WTC11 (cell line): ENCODE measurements around the gene SCG5.

Experiments
- CREB1 ChIP-seq: sonication (generic); formaldehyde crosslinking; IDR thresholded peaks from 2 replicates; pipeline ENCODE4 v1.8.0; 2023; ENCODE audit warnings: mild to moderate bottlenecking, missing genetic modification reagents
- ETV6 ChIP-seq: sonication (generic); formaldehyde crosslinking; IDR thresholded peaks from 2 replicates; pipeline ENCODE4 v1.8.1; 2022; ENCODE audit warnings: mild to moderate bottlenecking, missing genetic modification reagents
- KAT7 ChIP-seq: sonication (generic); formaldehyde crosslinking; IDR thresholded peaks from 2 replicates; pipeline ENCODE4 v1.8.1; 2023; ENCODE audit warnings: missing genetic modification reagents, mild to moderate bottlenecking, borderline replicate concordance
- MYBL2 ChIP-seq: sonication (generic); formaldehyde crosslinking; IDR thresholded peaks from 2 replicates; pipeline ENCODE4 v1.8.1; 2023; ENCODE audit warnings: mild to moderate bottlenecking, moderate library complexity, missing genetic modification reagents
- NFE2L1 ChIP-seq: sonication (generic); formaldehyde crosslinking; IDR thresholded peaks from 2 replicates; pipeline ENCODE4 v1.8.1; 2023; ENCODE audit warnings: missing genetic modification reagents
- NFYB ChIP-seq: sonication (generic); formaldehyde crosslinking; conservative IDR thresholded peaks from 2 replicates; pipeline ENCODE4 v1.8.0; 2022; ENCODE audit warnings: low read depth, missing genetic modification reagents
- OVOL2 ChIP-seq: fragments of 250-450 bp; sonication (Bioruptor Pico); IDR thresholded peaks from 2 replicates; pipeline ENCODE4 v1.9.0; 2021; ENCODE audit warnings: mild to moderate bottlenecking, borderline replicate concordance
- RELA ChIP-seq: sonication (generic); formaldehyde crosslinking; IDR thresholded peaks from 2 replicates; pipeline ENCODE4 v1.8.1; 2022; ENCODE audit warnings: missing genetic modification reagents, mild to moderate bottlenecking, borderline replicate concordance
- TCF7 ChIP-seq: sonication (generic); formaldehyde crosslinking; IDR thresholded peaks from 2 replicates; pipeline ENCODE4 v1.8.0; 2022; ENCODE audit warnings: mild to moderate bottlenecking, low read depth, missing genetic modification reagents, moderate library complexity
- TF ChIP-seq, protein P1 (sequence below): fragments of 200-600 bp; IDR thresholded peaks from 2 replicates; pipeline ENCODE4 v1.8.0; 2022; ENCODE audit warnings: antibody characterized with exemption
- TF ChIP-seq, protein P2 (sequence below): sonication (generic); formaldehyde crosslinking; IDR thresholded peaks from 2 replicates; pipeline ENCODE4 v1.8.0; 2022; ENCODE audit warnings: missing genetic modification reagents
- TF ChIP-seq, protein P3 (sequence below): sonication (generic); formaldehyde crosslinking; IDR thresholded peaks from 2 replicates; pipeline ENCODE4 v1.8.0; 2022; ENCODE audit warnings: mild to moderate bottlenecking, missing genetic modification reagents
- TF ChIP-seq, protein P4 (sequence below): fragments of 250-450 bp; sonication (Bioruptor Pico); IDR thresholded peaks from 2 replicates; pipeline ENCODE4 v1.9.0; 2021; ENCODE audit warnings: mild to moderate bottlenecking

DNA sequence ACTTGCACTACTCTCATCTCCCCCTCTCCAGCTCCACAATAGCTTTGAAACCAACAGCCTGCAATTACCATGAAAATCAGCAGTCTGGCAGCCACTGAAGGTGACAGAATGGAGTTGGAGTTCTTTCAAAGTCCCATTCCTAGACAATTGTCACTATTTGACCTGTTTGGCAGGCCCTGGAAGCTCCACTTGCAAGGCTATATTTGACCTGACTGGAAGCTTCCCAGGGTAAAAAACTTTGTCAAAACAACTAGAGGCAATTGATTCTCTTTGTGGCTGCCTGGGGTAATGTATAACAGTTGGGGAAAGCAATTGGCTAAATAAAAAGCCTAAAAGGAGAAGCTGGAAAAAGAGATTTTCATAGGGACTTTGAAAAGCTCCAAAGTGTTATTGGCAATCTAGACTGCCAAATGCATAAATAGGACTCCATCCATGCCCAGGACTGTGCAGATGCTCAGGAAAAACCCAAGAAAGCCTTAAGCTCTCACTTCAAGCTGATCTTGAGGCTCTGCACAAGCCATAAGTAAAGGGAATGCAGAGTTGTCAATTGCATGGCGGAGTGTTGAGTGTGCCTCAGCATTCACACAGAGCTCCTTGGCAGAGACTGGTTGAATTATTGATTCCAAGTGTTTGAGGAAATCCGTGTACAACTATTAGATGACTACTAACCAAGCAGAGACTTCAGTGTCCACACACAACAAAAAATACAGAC lies 94.6 kb downstream of the SCG5 start:
- TF ChIP-seq, protein P1, sequence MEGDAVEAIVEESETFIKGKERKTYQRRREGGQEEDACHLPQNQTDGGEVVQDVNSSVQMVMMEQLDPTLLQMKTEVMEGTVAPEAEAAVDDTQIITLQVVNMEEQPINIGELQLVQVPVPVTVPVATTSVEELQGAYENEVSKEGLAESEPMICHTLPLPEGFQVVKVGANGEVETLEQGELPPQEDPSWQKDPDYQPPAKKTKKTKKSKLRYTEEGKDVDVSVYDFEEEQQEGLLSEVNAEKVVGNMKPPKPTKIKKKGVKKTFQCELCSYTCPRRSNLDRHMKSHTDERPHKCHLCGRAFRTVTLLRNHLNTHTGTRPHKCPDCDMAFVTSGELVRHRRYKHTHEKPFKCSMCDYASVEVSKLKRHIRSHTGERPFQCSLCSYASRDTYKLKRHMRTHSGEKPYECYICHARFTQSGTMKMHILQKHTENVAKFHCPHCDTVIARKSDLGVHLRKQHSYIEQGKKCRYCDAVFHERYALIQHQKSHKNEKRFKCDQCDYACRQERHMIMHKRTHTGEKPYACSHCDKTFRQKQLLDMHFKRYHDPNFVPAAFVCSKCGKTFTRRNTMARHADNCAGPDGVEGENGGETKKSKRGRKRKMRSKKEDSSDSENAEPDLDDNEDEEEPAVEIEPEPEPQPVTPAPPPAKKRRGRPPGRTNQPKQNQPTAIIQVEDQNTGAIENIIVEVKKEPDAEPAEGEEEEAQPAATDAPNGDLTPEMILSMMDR = no peak
- TF ChIP-seq, protein P2, sequence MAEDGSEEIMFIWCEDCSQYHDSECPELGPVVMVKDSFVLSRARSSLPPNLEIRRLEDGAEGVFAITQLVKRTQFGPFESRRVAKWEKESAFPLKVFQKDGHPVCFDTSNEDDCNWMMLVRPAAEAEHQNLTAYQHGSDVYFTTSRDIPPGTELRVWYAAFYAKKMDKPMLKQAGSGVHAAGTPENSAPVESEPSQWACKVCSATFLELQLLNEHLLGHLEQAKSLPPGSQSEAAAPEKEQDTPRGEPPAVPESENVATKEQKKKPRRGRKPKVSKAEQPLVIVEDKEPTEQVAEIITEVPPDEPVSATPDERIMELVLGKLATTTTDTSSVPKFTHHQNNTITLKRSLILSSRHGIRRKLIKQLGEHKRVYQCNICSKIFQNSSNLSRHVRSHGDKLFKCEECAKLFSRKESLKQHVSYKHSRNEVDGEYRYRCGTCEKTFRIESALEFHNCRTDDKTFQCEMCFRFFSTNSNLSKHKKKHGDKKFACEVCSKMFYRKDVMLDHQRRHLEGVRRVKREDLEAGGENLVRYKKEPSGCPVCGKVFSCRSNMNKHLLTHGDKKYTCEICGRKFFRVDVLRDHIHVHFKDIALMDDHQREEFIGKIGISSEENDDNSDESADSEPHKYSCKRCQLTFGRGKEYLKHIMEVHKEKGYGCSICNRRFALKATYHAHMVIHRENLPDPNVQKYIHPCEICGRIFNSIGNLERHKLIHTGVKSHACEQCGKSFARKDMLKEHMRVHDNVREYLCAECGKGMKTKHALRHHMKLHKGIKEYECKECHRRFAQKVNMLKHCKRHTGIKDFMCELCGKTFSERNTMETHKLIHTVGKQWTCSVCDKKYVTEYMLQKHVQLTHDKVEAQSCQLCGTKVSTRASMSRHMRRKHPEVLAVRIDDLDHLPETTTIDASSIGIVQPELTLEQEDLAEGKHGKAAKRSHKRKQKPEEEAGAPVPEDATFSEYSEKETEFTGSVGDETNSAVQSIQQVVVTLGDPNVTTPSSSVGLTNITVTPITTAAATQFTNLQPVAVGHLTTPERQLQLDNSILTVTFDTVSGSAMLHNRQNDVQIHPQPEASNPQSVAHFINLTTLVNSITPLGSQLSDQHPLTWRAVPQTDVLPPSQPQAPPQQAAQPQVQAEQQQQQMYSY (CRISPR knock-in tag) = no peak
- TF ChIP-seq ETV6 (CRISPR knock-in tag) = no peak
- TF ChIP-seq, protein P3, sequence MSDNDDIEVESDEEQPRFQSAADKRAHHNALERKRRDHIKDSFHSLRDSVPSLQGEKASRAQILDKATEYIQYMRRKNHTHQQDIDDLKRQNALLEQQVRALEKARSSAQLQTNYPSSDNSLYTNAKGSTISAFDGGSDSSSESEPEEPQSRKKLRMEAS (CRISPR knock-in tag) = no peak
- TF ChIP-seq MYBL2 = no peak
- TF ChIP-seq OVOL2 = no peak
- TF ChIP-seq, protein P4, sequence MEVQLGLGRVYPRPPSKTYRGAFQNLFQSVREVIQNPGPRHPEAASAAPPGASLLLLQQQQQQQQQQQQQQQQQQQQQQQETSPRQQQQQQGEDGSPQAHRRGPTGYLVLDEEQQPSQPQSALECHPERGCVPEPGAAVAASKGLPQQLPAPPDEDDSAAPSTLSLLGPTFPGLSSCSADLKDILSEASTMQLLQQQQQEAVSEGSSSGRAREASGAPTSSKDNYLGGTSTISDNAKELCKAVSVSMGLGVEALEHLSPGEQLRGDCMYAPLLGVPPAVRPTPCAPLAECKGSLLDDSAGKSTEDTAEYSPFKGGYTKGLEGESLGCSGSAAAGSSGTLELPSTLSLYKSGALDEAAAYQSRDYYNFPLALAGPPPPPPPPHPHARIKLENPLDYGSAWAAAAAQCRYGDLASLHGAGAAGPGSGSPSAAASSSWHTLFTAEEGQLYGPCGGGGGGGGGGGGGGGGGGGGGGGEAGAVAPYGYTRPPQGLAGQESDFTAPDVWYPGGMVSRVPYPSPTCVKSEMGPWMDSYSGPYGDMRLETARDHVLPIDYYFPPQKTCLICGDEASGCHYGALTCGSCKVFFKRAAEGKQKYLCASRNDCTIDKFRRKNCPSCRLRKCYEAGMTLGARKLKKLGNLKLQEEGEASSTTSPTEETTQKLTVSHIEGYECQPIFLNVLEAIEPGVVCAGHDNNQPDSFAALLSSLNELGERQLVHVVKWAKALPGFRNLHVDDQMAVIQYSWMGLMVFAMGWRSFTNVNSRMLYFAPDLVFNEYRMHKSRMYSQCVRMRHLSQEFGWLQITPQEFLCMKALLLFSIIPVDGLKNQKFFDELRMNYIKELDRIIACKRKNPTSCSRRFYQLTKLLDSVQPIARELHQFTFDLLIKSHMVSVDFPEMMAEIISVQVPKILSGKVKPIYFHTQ (CRISPR knock-in tag) = no peak
- TF ChIP-seq CREB1 (CRISPR knock-in tag) = no peak
- no peak for TF ChIP-seq KAT7 (CRISPR knock-in tag)
- TF ChIP-seq RELA = no peak
- no peak for TF ChIP-seq TCF7
- no peak for TF ChIP-seq NFE2L1 (CRISPR knock-in tag)
- TF ChIP-seq NFYB (CRISPR knock-in tag) = no peak
